ENCODE data around the gene PRDM9.

DNA sequence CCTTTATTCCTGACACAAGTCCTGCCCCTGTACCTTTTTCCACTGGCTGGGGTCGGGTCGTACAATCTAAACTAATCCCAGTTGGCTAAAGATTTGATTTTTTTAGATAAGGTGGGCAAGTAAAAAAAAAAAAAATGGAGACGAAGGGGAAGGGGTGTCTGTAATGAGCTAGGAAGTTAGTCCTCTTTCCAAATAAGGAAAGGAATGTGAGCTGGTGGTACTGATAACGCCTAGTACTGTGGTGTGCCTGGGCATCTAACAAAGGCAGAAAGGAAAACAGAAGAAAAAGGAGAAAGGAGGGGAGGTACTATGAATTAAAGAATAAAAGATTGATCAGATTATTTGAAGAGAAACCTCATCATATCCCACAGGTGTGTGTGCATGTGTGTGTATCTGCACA is 21.3 kb downstream of the PRDM9 start:
- TF ChIP-seq, protein P1, sequence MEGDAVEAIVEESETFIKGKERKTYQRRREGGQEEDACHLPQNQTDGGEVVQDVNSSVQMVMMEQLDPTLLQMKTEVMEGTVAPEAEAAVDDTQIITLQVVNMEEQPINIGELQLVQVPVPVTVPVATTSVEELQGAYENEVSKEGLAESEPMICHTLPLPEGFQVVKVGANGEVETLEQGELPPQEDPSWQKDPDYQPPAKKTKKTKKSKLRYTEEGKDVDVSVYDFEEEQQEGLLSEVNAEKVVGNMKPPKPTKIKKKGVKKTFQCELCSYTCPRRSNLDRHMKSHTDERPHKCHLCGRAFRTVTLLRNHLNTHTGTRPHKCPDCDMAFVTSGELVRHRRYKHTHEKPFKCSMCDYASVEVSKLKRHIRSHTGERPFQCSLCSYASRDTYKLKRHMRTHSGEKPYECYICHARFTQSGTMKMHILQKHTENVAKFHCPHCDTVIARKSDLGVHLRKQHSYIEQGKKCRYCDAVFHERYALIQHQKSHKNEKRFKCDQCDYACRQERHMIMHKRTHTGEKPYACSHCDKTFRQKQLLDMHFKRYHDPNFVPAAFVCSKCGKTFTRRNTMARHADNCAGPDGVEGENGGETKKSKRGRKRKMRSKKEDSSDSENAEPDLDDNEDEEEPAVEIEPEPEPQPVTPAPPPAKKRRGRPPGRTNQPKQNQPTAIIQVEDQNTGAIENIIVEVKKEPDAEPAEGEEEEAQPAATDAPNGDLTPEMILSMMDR (IDR thresholded peaks at IDR 0.05; ENCODE audit: insufficient read depth, low read length) = no peak
- TF ChIP-seq, protein P2, sequence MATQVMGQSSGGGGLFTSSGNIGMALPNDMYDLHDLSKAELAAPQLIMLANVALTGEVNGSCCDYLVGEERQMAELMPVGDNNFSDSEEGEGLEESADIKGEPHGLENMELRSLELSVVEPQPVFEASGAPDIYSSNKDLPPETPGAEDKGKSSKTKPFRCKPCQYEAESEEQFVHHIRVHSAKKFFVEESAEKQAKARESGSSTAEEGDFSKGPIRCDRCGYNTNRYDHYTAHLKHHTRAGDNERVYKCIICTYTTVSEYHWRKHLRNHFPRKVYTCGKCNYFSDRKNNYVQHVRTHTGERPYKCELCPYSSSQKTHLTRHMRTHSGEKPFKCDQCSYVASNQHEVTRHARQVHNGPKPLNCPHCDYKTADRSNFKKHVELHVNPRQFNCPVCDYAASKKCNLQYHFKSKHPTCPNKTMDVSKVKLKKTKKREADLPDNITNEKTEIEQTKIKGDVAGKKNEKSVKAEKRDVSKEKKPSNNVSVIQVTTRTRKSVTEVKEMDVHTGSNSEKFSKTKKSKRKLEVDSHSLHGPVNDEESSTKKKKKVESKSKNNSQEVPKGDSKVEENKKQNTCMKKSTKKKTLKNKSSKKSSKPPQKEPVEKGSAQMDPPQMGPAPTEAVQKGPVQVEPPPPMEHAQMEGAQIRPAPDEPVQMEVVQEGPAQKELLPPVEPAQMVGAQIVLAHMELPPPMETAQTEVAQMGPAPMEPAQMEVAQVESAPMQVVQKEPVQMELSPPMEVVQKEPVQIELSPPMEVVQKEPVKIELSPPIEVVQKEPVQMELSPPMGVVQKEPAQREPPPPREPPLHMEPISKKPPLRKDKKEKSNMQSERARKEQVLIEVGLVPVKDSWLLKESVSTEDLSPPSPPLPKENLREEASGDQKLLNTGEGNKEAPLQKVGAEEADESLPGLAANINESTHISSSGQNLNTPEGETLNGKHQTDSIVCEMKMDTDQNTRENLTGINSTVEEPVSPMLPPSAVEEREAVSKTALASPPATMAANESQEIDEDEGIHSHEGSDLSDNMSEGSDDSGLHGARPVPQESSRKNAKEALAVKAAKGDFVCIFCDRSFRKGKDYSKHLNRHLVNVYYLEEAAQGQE (IDR thresholded peaks at IDR 0.05; ENCODE audit: insufficient replicate concordance, low read depth) = no peak
- TF ChIP-seq POLR2AphosphoS5 (IDR thresholded peaks at IDR 0.05; ENCODE audit: low read depth) = no peak
- TF ChIP-seq SPI1 (IDR thresholded peaks at IDR 0.05; ENCODE audit: borderline replicate concordance, low read depth) = no peak
- no peak for TF ChIP-seq GABPA (IDR thresholded peaks at IDR 0.05; ENCODE audit: low read depth)

Measured in HL-60 (cell line).